HG03342 (cell line): ENCODE results near the gene PLEKHO1.
"Not testable (repeated sequence)": the region's sequence is repeated elsewhere in the genome, so short reads cannot be mapped to it uniquely, and the experiment has no call there.

Experiments
- ATAC-seq: cut with Tn5 transposase; IDR thresholded peaks from one replicate; pipeline ENCODE4 v1.9.1; 2021; ENCODE audit warnings: mild to moderate bottlenecking, moderate library complexity; ENCODE audit not compliant: unreplicated experiment

The PLEKHO1 gene, protein sequence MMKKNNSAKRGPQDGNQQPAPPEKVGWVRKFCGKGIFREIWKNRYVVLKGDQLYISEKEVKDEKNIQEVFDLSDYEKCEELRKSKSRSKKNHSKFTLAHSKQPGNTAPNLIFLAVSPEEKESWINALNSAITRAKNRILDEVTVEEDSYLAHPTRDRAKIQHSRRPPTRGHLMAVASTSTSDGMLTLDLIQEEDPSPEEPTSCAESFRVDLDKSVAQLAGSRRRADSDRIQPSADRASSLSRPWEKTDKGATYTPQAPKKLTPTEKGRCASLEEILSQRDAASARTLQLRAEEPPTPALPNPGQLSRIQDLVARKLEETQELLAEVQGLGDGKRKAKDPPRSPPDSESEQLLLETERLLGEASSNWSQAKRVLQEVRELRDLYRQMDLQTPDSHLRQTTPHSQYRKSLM

DNA sequence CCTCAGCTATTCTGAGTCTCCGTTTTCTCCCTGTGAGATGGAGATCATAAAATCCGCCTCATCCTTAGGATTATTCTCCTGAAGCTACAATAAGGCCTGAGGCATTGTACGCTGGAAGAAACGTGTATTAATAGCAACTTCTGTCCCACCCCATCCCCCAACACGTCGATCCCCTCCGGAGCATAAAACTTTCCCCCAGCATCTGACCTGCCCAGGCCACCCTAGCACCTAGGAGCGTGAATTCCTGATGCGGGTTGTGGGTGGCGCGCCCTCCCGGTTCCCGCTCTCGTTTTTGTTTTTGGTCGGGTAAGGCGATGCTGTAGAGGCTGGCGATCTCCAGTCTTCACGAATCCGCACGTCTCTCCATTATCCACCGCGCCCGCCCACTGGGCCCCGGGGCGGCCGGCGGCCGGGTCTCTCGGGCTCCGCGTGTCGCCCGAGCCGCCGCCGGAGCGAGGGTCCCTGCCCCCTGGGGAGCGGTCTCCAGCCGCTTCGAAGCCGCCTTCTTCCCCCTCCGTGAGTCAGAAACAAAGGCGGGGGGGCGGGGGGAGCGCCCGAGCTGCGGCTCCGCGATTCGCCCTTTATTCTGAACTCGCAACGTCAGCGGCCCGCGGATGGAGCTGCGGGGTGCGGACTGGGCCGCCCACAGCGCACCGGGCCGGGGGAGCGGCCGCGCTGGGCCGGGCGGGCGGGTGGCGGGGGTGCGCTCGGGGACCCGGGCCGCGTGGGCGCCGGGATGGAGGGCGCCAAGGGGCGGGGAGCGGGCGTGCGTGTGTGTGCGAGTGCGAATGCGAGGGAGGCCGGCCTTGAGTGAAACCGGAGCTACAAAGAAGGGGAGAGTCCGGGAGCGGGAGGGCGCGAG, at the start of gene PLEKHO1:
PLEKHO1 (plus strand) TSS at position 646 of the 862 bp plus-strand sequence. CDS start 342 bp downstream, outside the sequence.
- ATAC-seq: no peak

DNA sequence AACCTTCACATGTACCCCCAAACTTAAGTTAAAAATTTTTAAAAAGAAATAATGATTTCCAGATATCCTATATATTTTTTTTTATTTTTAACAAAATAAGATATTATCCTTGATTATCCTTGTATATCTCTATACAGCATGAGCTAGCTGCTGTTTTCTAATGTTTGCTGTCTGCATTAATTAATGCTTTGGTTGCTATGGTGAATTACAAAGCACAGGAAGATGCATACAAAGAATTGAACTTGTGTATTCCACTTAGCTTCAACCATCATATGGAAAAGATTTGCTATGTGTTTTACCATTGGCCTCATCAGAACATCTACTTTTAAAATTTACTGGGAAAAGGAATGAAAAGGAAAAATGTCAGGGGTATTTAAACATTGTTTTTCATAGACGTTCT, 46.7 kb upstream of the PLEKHO1 start:
- ATAC-seq: no peak

DNA sequence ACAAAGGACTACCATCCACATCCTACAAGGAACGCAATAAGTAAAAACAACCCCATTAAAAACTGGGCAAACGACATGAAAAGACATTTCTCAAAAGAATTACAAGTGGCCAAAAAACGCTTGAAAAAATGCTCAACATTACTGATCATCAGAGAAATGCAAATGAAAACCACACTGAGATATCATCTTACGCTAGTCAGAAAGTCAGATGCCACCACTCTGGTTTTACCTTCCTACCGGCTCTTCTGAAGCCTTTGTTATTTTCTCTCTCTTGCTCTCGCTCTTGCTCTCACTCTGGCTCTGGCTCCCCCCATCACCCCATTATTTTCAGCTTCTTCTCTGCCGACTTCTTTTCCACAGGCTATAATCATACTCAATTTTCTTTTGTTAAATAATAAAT, 43.4 kb upstream of the PLEKHO1 start:
- ATAC-seq: no peak

DNA sequence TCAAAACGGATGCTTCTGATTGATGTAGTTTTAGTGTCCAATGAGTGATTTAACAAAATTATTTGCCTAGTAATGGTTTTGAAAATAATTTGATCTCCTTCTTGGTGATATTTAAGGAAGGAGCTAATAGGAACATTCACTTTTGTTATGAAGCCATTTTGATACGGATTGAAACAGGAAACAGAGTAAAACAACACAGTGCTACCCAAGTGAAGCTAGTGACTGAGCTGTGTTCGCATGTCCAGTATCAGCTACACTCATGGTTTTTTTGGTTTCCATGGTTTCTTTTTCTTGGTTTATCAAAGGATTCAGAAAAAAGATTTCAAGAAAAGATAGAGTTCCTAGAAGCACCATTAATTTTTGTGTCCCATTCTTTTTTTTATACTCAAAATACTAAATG, 40.1 kb upstream of the PLEKHO1 start:
- no peak for ATAC-seq

DNA sequence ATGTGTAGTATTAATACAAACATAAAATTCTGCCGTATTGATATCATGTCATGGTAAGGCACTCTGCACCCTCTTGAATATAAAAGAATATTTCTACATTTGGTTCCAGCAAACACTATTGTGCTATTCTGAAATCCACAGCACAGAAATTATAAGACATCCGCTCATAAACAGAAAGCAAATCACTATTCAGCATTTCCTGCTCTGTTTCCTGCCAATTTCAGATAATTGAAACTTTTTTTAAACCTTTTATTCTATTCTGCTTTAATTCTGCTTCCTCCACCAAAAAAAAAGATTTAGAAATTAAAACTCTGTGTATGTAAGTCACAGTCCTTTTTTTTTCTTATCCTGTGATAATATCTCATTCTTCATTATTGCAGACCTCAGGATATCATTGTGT, 39.6 kb upstream of the PLEKHO1 start:
- no peak for ATAC-seq

DNA sequence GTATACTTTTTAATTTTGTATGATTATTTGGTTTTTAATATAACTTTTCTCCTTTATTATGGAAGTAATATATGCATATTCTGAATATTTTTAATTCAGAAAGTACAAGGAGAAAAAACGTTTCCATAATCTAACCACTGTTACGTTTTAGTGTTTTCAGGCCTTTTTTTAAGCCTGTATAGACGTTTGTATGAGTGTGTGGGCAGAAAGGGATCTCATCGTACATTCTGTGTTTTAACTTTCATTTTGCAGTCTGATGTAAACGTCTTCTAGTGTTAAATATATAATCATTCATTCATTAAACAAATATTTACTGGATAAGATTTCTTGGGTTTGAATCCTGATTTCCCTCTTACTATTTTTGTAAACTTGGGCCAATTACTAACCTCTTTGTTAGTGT, 38.0 kb upstream of the PLEKHO1 start:
- ATAC-seq: no peak

DNA sequence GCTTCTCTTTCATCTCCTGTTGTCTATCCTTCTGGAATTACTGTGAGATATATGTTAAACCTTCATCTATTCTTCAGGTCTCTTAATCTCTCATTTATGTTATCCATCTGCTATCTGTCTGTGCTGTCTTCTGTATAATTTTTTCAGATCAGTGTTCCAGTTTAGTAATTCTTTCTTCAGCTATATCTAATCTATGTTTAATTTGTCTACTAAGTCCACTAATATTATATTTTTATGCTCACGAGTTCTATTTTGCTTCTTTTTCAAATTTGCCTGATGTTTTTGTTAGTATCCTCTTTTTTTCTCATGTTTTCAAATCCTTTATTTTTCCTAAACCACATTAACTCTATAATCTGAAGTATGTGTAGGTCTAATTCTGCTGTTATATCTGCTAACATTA, 34.6 kb upstream of the PLEKHO1 start:
- no peak for ATAC-seq

DNA sequence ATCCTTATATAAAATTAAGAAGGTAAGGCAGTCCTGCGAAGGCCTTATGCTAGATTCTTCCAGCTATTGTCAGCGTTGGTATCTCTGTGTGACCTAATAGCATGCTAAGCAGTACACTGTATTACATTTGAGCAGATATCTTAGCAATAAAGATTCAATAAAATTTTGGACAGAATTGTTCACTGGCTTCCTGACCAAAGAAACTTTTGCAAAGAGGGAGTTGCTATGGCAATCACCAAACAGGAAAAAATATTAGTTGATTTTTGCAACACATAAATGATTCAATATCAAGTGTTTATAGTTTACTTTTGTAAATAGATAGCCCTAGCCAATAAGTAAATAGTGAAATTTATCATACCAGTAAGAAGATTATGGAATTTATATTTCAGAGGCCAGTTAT, 31.0 kb upstream of the PLEKHO1 start:
- ATAC-seq: no peak

DNA sequence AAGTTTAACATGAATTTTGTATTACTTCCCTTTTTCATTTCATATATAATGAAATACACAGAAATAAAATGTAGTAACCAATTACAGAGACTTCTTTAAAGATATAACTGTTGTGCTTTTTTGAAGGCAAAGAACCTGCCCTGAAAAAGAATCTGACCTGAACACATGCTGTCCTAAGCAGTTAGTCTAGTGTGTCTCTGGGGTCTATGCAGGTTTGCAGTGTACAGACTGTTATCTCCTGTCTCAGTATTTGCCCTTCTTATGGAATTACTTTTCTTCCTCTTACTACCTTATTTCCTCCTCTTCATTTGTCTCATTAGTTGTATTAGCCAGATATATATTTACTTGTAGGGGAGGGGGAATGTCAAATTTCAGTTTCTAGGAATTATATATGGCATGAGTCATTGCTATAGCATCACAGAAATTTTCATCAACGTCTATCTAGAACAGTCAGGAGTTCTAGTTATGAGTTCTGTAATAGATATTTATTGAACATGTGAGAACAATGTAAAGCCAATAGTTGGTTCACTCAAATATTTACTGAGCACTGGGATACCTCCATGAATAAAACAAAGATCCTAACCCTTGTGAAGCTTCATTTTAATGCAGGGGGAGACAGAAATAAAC, 28.4 kb upstream of the PLEKHO1 start:
- ATAC-seq: no peak

DNA sequence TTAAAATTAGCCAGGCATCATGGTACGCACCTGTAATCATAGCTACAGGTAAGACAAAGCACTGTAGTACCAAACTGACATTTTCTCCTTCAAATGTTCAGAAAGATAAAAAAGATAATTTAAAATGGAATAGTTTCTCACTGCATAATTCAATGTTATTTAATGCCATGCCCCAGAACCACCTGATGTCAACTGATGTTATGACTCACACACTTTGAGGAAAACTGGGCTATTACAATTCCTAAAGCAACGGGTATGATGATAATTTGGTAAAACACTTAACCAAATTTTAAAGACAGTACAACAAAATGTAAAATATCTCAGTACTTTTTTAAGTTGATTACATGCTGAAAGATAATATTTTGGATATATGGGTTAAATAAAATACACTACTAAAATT, 22.9 kb upstream of the PLEKHO1 start:
- no peak for ATAC-seq

DNA sequence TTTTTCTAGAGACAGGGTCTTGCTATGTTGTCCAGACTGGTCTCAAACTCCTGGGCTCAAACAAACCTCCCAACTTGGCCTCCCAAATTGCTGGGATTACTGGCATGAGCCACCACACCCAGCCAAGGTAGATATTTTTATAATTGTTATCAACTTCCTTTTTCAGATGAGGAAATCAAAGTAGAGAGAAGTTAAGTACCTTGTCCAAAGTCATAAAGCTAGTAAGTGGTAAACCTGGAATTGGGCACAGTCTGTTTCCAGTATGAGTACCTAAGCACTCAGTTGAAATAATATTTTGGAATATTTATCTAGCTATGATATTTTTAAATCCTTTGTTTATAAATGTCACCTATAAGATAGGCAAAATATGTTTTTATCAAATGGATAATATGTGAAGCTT, 22.3 kb upstream of the PLEKHO1 start:
- no peak for ATAC-seq

DNA sequence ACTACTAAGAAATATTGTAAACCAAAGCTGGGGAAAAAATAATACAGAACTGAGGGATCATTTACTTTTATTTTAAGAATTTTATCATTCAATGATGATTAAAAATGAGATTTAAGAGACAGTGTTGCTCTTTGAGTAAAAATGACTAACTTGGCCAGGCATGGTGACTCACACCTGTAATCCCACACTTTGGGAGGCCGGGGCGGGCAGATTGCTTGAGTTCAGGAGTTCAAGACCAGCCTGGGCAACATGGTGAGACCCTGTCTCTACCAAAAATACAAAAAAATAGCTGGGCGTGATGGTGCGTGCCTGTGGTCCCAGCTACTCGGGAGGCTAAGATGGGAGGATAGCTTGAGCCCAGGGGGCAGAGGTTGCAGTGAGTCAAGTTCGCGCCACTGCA, 21.8 kb upstream of the PLEKHO1 start:
- ATAC-seq: no peak

DNA sequence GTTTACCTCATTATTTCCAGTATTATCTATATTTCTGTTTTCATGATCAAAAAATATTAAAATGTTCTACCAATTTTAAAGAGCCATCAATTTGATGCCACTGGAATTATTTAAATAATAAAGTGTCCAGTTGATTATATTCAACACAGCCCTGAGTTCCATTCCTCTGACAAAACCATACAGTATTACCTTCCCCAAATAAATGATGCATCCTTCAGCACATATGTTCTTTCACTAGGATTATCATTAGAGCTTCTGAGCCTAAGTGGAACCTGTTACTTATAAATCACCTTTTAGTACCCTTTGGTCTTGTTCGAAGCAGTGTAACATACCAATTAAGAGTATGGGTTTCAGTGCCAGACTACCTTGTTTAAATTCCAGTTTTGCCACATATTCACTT, 17.3 kb upstream of the PLEKHO1 start:
- no peak for ATAC-seq

DNA sequence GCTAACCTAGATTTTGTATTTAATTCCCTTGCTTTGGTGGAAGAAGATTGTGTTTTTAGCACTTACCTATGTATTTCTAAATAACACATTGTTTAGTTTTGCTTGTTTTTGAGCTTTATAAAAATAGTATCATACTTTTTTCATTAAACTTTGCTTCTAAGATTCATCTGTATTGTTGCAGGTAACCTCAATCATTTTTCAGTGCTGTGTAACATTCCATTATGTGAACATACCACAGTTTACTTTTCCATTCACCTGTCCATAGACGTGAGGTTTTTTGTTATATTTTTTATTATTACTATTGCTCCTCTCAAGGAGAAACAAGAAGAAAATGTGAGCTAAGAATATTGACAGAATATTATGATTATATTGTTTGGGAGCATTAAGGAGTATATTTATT, 15.2 kb upstream of the PLEKHO1 start:
- no peak for ATAC-seq

DNA sequence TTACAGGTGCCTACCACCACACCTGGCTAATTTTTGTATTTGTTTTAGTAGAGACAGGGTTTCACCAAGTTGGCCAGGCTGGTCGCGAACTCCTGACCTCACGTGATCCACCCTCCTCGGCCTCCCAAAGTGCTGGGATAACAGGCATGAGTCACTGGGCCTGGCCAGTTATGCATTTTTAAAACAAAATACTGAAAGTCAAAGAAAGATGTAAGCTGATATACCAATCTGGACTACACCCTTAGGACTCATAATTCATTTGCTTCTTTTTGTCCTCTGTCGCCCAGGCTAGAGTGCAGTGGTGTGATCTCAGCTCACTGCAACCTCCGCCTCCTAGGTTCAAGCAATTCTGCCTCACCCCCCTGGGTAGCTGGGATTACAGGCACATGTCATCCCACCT, 14.3 kb upstream of the PLEKHO1 start:
- not testable (repeated sequence) for ATAC-seq

DNA sequence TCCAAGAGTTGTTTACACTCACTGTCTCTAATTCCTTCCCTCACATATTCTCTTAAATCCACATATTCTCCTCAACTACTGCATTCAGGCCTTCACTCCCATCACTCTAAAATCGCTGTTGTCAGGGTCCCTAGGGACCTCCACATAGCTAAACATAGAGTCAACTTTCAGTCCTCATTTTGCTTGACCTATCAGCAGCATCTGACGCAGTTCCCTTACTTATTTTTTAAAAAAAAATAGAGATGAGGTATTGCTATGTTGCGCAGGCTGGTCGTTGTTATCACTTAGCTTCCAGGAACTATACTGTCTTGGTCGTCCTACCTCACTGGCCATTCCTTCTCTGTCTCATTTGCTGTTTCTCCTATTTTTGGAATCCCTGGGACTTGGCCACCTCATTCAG, 11.7 kb upstream of the PLEKHO1 start:
- no peak for ATAC-seq

DNA sequence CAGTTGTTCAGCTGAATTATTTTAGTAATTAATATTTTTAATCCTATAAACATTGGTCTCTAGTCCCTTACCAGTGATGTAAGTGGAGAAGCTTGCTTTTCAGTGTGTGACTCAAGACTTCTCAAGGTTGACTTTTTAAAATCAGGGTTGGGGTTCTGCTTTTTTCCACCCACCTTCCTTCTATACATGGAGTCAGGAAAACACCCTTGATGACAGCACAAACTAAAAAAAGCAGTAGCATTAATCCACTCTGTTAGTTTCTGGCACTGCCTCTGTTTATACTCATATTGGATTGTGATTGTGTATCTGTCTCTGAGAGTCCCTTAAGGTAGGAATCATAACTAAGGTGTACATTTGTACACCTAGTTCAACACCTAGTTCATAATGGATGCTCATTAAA, 8.3 kb upstream of the PLEKHO1 start:
- ATAC-seq: no peak

DNA sequence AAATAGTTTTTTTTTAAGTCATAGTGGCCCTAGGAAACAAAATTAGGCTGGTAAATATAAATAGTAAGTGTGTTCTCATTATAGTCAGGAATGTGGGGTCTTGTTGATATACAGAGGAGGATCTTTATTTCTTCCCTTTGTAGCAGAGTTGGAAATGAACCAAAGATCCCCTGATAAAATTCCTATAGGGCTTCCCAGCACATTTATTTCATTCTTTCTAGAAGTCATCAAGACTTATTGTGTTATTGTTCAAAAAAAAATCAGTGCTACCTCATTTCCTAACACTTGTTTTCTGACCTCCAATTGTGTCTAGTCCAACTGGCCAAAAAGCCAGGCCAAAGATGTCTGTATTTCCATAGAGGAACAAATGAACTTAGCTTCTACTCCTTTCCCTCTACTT, 7.6 kb upstream of the PLEKHO1 start:
- no peak for ATAC-seq

DNA sequence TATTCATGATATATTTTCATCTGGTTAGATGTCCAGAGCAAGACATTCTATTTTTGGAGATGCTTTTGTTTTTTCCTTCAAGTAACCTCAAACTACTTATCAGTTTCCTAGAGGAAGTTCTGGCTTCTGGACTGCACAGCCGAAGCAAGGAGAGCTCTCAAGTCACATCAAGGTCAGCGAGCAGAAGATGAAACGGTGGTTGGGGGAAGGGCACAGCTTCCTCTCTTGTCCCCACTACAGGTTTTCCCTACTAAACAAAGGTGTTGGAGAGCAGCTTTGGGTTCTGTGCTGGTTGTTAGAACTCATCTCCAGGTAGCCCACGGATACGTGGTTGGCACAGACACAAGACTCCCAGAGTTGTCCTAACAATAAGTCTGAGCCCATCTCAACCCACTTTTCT, 5.1 kb upstream of the PLEKHO1 start:
- no peak for ATAC-seq

DNA sequence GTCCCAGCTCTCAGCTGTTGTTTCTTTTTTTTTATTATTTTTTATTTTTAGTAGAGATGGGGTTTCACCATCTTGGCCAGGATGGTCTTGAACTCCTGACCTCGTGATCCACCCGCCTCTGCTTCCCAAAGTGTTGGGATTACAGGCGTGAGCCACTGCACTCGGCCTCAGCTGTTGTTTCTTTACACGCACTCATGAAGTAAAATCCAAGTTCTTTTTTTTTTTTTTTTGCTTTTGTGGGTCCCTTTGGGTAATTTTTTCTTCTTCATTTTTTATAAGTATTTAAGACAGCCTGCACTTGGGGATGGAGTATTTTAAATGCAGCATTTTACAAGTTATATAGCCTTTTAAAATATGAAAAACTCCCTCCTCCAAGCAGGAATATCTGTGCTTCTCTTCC, 3.7 kb upstream of the PLEKHO1 start:
- ATAC-seq: not testable (repeated sequence)

DNA sequence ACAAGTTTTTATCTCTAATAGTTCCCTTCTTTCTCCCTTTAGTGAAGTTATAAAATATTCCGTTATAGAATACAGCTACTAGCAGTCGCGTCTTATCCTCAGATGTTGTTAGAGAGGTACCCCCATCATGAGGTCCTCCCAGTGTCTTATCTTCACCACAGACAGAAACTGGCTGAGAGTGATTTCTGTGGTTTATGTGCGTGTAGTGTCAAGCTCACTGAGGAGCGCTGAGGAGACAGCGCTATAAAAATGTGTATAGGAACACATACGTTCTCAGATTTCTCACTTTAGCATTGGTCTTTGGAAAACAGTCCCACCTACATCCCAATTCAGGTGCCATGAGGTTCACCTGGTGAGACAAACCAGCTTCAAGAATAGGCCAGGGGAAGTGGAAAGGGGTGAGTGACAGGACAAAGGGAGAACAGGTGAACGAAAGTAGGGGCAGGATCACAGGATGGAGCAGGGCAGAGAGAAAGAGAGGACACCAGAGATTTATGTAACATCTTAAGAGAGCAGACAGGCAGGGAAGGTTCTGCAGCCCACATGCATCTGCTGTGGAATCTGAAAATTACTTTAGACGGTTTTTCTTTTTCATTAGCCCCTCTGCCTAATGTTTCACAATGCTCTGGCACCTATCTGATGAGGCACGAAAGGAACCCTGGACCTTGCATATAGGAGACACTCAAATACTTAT, 2.7 kb upstream of the PLEKHO1 start:
- no peak for ATAC-seq
